ENCODE data around the gene CDK15. TPM values are rescaled to one million over a fixed set of nuclear protein-coding genes. Genes with fewer than 3 reads are reported as not detected.

The CDK15 gene
- total RNA-seq, 4 donors from 2014 or later, result 0.07 to 1.8 (median 1.4) TPM

GRCh38 chr2:201928363-201928762, 122.0 kb downstream of the CDK15 start:
- Histone ChIP-seq H3K4me3 (no peak overlapping the region), H3K9me3 (no peaks in the 10 kb centered on the region), H3K27me3 (no peaks in the 10 kb centered on the region), H3K27ac (no peak overlapping the region), H3K36me3 (no peaks in the 10 kb centered on the region), H3K4me1 (no peaks in the 10 kb centered on the region)
- 90 to 92% methylated on average over 4 to 8 of the region's 8 CpGs for WGBS, 2 donors (ENCODE audit: low coverage in 1 of 2)
- no peak for ATAC-seq
- TF ChIP-seq EP300 (IDR thresholded peaks at IDR 0.05) (no peak), POLR2AphosphoS5 (IDR thresholded peaks at IDR 0.05) (no peak), CTCF (IDR thresholded peaks at IDR 0.05) (no peak), POLR2A (IDR thresholded peaks at IDR 0.05) (no peak)

GRCh38 chr2:201929281-201930026, 123.1 kb downstream of the CDK15 start:
- no peak overlapping the region for H3K4me3 ChIP-seq
- no peaks in the 10 kb centered on the region for H3K36me3 ChIP-seq
- ATAC-seq, result no peak
- TF ChIP-seq POLR2A (IDR thresholded peaks at IDR 0.05), result no peak
- no peak for TF ChIP-seq EP300 (IDR thresholded peaks at IDR 0.05)
- no peak for TF ChIP-seq POLR2AphosphoS5 (IDR thresholded peaks at IDR 0.05)
- TF ChIP-seq CTCF (IDR thresholded peaks at IDR 0.05), result no peak
- no peaks in the 10 kb centered on the region for H3K9me3 ChIP-seq
- no peaks in the 10 kb centered on the region for H3K27me3 ChIP-seq
- 89 to 90% methylated on average over 2 to 3 of the region's 3 CpGs for WGBS, 2 donors (ENCODE audit: low coverage in 1 of 2)
- no peaks in the 10 kb centered on the region for H3K4me1 ChIP-seq
- H3K27ac ChIP-seq, result no peak overlapping the region

GRCh38 chr2:201930043-201930442, 123.7 kb downstream of the CDK15 start:
- no peak overlapping the region for H3K27ac ChIP-seq
- 93 to 95% methylated on average over 4 of the region's 4 CpGs for WGBS, 2 donors (ENCODE audit: low coverage in 1 of 2)
- TF ChIP-seq POLR2AphosphoS5 (IDR thresholded peaks at IDR 0.05), result no peak

GRCh38 chr2:201930831-201931230, 124.5 kb downstream of the CDK15 start:
- Histone ChIP-seq H3K4me1 (no peaks in the 10 kb centered on the region), H3K9me3 (no peaks in the 10 kb centered on the region), H3K27me3 (no peaks in the 10 kb centered on the region), H3K27ac (no peak overlapping the region), H3K36me3 (no peaks in the 10 kb centered on the region), H3K4me3 (no peak overlapping the region)
- TF ChIP-seq EP300 (IDR thresholded peaks at IDR 0.05), result no peak
- TF ChIP-seq POLR2AphosphoS5 (IDR thresholded peaks at IDR 0.05), result no peak
- TF ChIP-seq POLR2A (IDR thresholded peaks at IDR 0.05), result no peak
- TF ChIP-seq CTCF (IDR thresholded peaks at IDR 0.05), result no peak
- ATAC-seq, result no peak

More at GRCh38 chr2:201930043-201930442, 123.7 kb downstream of the CDK15 start:
- H3K4me3 ChIP-seq, result no peak overlapping the region
- H3K4me1 ChIP-seq, result no peaks in the 10 kb centered on the region
- no peaks in the 10 kb centered on the region for H3K36me3 ChIP-seq
- no peak for ATAC-seq
- H3K27me3 ChIP-seq, result no peaks in the 10 kb centered on the region
- no peaks in the 10 kb centered on the region for H3K9me3 ChIP-seq

- H3K27me3 ChIP-seq, result no peaks in the 10 kb centered on the region
- H3K36me3 ChIP-seq, result no peaks in the 10 kb centered on the region
- no peaks in the 10 kb centered on the region for H3K9me3 ChIP-seq
- no peaks in the 10 kb centered on the region for H3K4me1 ChIP-seq
- 38 to 60% methylated on average over 2 of the region's 2 CpGs for WGBS, 2 donors (ENCODE audit: low coverage in 1 of 2)
- H3K4me3 ChIP-seq, result no peak overlapping the region
- ATAC-seq, result no peak
- TF ChIP-seq EP300 (IDR thresholded peaks at IDR 0.05) (no peak), POLR2AphosphoS5 (IDR thresholded peaks at IDR 0.05) (no peak), CTCF (IDR thresholded peaks at IDR 0.05) (no peak)
- H3K27ac ChIP-seq, result no peak overlapping the region
Observed at GRCh38 chr2:201931475-201931874, 125.1 kb downstream of the CDK15 start.

All from gastroesophageal sphincter (tissue), 4 donors.